Measurements from ENCODE around the gene FRMPD4. TPM values are rescaled to one million over a fixed set of nuclear protein-coding genes. Genes with fewer than 3 reads are reported as not detected.

Gene FRMPD4
- total RNA-seq, 1 donor from 2014 or later: 0.29 TPM

GRCh38 chrX:12405306-12405705 is 267.0 kb downstream of the FRMPD4 start:
- Histone ChIP-seq H3K9me3 (no peaks in the 10 kb centered on the region), H3K4me1 (no peaks in the 10 kb centered on the region), H3K36me3 (no peaks in the 10 kb centered on the region), H3K4me3 (no peak overlapping the region), H3K27me3 (no peaks in the 10 kb centered on the region), H3K27ac (no peak overlapping the region)
- no peak for TF ChIP-seq CTCF (IDR thresholded peaks at IDR 0.05)
- ATAC-seq (no peak), DNase-seq (no peak)
- intact Hi-C loops (cut with DNase I): no loop called here

GRCh38 chrX:12410523-12410922 is 272.2 kb downstream of the FRMPD4 start:
- no peak for DNase-seq
- no peaks in the 10 kb centered on the region for H3K9me3 ChIP-seq
- no peaks in the 10 kb centered on the region for H3K27me3 ChIP-seq
- intact Hi-C loops (cut with DNase I): no loop called here
- no peaks in the 10 kb centered on the region for H3K4me1 ChIP-seq
- no peak overlapping the region for H3K4me3 ChIP-seq
- no peaks in the 10 kb centered on the region for H3K36me3 ChIP-seq
- no peak for TF ChIP-seq CTCF (IDR thresholded peaks at IDR 0.05)
- ATAC-seq: no peak
- H3K27ac ChIP-seq: no peak overlapping the region

- H3K36me3 ChIP-seq: no peaks in the 10 kb centered on the region
- H3K27me3 ChIP-seq: no peaks in the 10 kb centered on the region
- no peak for ATAC-seq
- no peak overlapping the region for H3K4me3 ChIP-seq
- DNase-seq: no peak
- H3K9me3 ChIP-seq: no peaks in the 10 kb centered on the region
- intact Hi-C loops (cut with DNase I): no loop called here
- TF ChIP-seq CTCF (IDR thresholded peaks at IDR 0.05): no peak
- H3K27ac ChIP-seq: no peak overlapping the region
- H3K4me1 ChIP-seq: no peaks in the 10 kb centered on the region
These were observed 273.6 kb downstream of the FRMPD4 start for GRCh38 chrX:12411831-12412230.

GRCh38 chrX:12412561-12412960 is 274.3 kb downstream of the FRMPD4 start:
- no peak overlapping the region for H3K4me3 ChIP-seq
- no peak for DNase-seq
- ATAC-seq: no peak
- H3K27me3 ChIP-seq: no peaks in the 10 kb centered on the region
- H3K4me1 ChIP-seq: no peaks in the 10 kb centered on the region
- no peaks in the 10 kb centered on the region for H3K9me3 ChIP-seq
- no peak overlapping the region for H3K27ac ChIP-seq
- H3K36me3 ChIP-seq: no peaks in the 10 kb centered on the region
- no peak for TF ChIP-seq CTCF (IDR thresholded peaks at IDR 0.05)
- intact Hi-C loops (cut with DNase I): no loop called here

GRCh38 chrX:12419591-12419990 is 281.3 kb downstream of the FRMPD4 start:
- intact Hi-C loops (cut with DNase I): no loop called here
- TF ChIP-seq CTCF (IDR thresholded peaks at IDR 0.05): no peak
- Histone ChIP-seq H3K27ac (no peak overlapping the region), H3K36me3 (no peaks in the 10 kb centered on the region), H3K9me3 (no peaks in the 10 kb centered on the region), H3K4me3 (no peak overlapping the region), H3K27me3 (no peaks in the 10 kb centered on the region), H3K4me1 (no peaks in the 10 kb centered on the region)
- ATAC-seq: no peak
- no peak for DNase-seq

- ATAC-seq: no peak
- H3K4me1 ChIP-seq: no peaks in the 10 kb centered on the region
- no peak overlapping the region for H3K4me3 ChIP-seq
- no peak overlapping the region for H3K27ac ChIP-seq
- no peaks in the 10 kb centered on the region for H3K9me3 ChIP-seq
- intact Hi-C loops (cut with DNase I): no loop called here
- DNase-seq: no peak
- H3K36me3 ChIP-seq: no peaks in the 10 kb centered on the region
- no peaks in the 10 kb centered on the region for H3K27me3 ChIP-seq
- TF ChIP-seq CTCF (IDR thresholded peaks at IDR 0.05): no peak
These were observed 283.6 kb downstream of the FRMPD4 start for GRCh38 chrX:12421918-12422317.

All from upper lobe of right lung (tissue), 1 donor.